SU-DHL-6 (cell line): ENCODE results near the gene LPAR1.

Experiments used
- H2AFZ ChIP-seq: fragments of 200-600 bp; sonication (generic); 2 replicates; pipeline ENCODE4 v1.6.1; 2014; ENCODE audit warnings: low read depth, mild to moderate bottlenecking, moderate library complexity, mixed read lengths, antibody characterized with exemption, low read length; ENCODE audit not compliant: severe bottlenecking
- H3F3A ChIP-seq: fragments of 200-600 bp; shearing (Covaris generic); 2 replicates; pipeline ENCODE4 v1.6.0; 2016; ENCODE audit warnings: antibody characterized with exemption, mild to moderate bottlenecking; ENCODE audit not compliant: insufficient read depth
- H3K27ac ChIP-seq: fragments of 200-600 bp; sonication (generic); 2 replicates; pipeline ENCODE4 v1.5.1; 2016; ENCODE audit warnings: low read depth, mild to moderate bottlenecking, low read length, moderate library complexity, mixed read lengths
- H3K27me3 ChIP-seq: fragments of 200-600 bp; sonication (generic), shearing (Covaris generic); 2 replicates; pipeline ENCODE4 v1.6.0; 2014; ENCODE audit warnings: mild to moderate bottlenecking, low read length
- H3K36me3 ChIP-seq: fragments of 200-600 bp; sonication (generic); 2 replicates; pipeline ENCODE4 v1.6.1; 2014; ENCODE audit warnings: mild to moderate bottlenecking, low read length, mixed read lengths
- H3K4me2 ChIP-seq: fragments of 300-600, 200-600 bp; shearing (Covaris generic), sonication (generic); 2 replicates; pipeline ENCODE4 v1.6.0; 2014; ENCODE audit warnings: low read length, low read depth, mild to moderate bottlenecking; ENCODE audit not compliant: poor library complexity, severe bottlenecking
- H3K4me3 ChIP-seq: fragments of 200-600 bp; sonication (generic); 2 replicates; pipeline ENCODE4 v1.5.1; 2014; ENCODE audit warnings: antibody characterized with exemption, low read length, mild to moderate bottlenecking, mixed read lengths; ENCODE audit not compliant: insufficient read depth, poor library complexity, severe bottlenecking
- H3K79me2 ChIP-seq: fragments of 200-600 bp; sonication (generic); 2 replicates; pipeline ENCODE4 v1.6.1; 2014; ENCODE audit warnings: mild to moderate bottlenecking, low read length, moderate library complexity; ENCODE audit not compliant: insufficient read depth
- H3K9ac ChIP-seq: fragments of 200-600 bp; sonication (generic); 2 replicates; pipeline ENCODE4 v1.7.0; 2014; ENCODE audit warnings: mild to moderate bottlenecking, low read length
- H3K9me2 ChIP-seq: fragments of 200-600 bp; sonication (generic); replicated peaks from 2 replicates; pipeline ENCODE4 v1.6.1; 2014; ENCODE audit warnings: low read length; ENCODE audit not compliant: insufficient read depth
- H3K9me3 ChIP-seq: fragments of 200-600 bp; sonication (generic); 2 replicates; pipeline ENCODE4 v1.6.1; 2014; ENCODE audit warnings: low read length, mixed read lengths; ENCODE audit not compliant: insufficient read depth
- H4K20me1 ChIP-seq: fragments of 200-600 bp; sonication (generic); 2 replicates; pipeline ENCODE4 v1.6.1; 2014; ENCODE audit warnings: low read depth, mild to moderate bottlenecking, antibody characterized with exemption, low read length, moderate library complexity, mixed read lengths
- CTCF ChIP-seq: fragments of 200-600 bp; sonication (generic); IDR thresholded peaks from one replicate; pipeline ENCODE4 v1.5.1; 2017; ENCODE audit warnings: antibody characterized with exemption, mild to moderate bottlenecking, low read length, moderate library complexity; ENCODE audit not compliant: insufficient read depth, poor library complexity, severe bottlenecking
- EZH2phosphoT487 ChIP-seq: fragments of 200-600 bp; sonication (generic), shearing (Covaris generic); conservative IDR thresholded peaks from 2 replicates; pipeline ENCODE4 v1.6.1; 2018; ENCODE audit warnings: mild to moderate bottlenecking, antibody characterized with exemption, low read length, moderate library complexity, mixed read lengths

The LPAR1 gene, protein sequence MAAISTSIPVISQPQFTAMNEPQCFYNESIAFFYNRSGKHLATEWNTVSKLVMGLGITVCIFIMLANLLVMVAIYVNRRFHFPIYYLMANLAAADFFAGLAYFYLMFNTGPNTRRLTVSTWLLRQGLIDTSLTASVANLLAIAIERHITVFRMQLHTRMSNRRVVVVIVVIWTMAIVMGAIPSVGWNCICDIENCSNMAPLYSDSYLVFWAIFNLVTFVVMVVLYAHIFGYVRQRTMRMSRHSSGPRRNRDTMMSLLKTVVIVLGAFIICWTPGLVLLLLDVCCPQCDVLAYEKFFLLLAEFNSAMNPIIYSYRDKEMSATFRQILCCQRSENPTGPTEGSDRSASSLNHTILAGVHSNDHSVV

DNA sequence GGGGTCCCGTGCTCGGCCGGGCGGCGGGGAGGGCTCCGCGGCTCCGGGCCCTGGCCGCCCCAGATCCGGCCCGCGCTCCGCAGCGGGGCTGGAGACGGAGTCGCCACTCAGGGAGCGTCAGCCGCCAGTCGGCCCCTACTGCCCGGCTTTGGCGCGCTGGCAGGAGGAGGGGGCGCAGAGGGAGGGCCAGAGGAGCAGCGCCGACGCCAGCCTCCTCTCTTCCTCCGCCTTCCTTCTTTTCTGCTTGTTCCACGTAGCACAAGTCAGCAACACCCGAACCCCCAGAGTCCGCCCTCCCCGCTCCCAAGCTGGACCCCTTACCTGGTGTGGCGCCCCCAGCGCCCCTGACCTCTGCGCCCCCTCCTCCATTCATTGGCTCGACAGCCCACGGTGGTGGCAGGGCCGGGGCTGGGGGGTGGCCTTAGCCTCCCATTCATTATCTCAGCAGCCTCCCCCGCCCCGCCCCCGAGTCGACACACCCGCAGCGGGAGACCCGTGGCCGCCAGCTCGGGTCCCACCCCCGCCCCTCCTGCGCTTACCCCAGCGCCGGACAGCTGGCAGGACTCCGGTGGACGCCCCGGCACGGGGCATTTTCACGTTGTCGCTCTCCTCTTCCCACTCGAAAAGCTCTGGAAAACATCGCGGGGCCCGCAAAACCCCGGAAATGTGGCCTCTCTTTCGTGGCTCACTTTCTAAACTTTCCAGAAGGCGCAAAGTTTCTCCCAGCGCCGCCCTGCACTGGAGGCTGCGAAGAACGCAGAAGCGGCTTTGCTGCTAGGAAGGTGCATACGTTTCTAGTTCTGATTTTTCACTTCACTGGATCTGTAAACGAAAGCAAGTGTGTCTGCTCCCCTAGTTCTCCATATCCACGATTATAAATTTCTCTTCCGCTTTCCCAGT, at the start of gene LPAR1:
TSS of gene LPAR1 (minus strand) at position 140 of the 900 bp plus-strand sequence. CDS start 66,353 bp downstream, outside the sequence.
- no peaks in the 10 kb centered on the region for H3K36me3 ChIP-seq
- no peaks in the 10 kb centered on the region for H3K79me2 ChIP-seq
- no peak within 1 kb of the TSS for H2AFZ ChIP-seq
- H4K20me1 ChIP-seq = no peaks in the 10 kb centered on the region
- H3K27me3 ChIP-seq = no peaks in the 10 kb centered on the region
- H3K9ac ChIP-seq = no peak within 1 kb of the TSS
- no peak within 1 kb of the TSS for H3K4me3 ChIP-seq
- TF ChIP-seq CTCF (no peak), EZH2phosphoT487 (no peak)
- no peaks in the 10 kb centered on the region for H3F3A ChIP-seq
- H3K27ac ChIP-seq = no peak within 1 kb of the TSS
- no peak within 1 kb of the TSS for H3K4me2 ChIP-seq
- no peaks in the 10 kb centered on the region for H3K9me2 ChIP-seq
- H3K9me3 ChIP-seq = no peaks in the 10 kb centered on the region

GRCh38 chr9:111078391-111079038, 40.2 kb upstream of the LPAR1 start:
- no peaks in the 10 kb centered on the region for H3K36me3 ChIP-seq
- no peaks in the 10 kb centered on the region for H3K9me3 ChIP-seq
- H3K4me3 ChIP-seq = no peak overlapping the region
- no peaks in the 10 kb centered on the region for H3K79me2 ChIP-seq
- no peak overlapping the region for H2AFZ ChIP-seq
- H4K20me1 ChIP-seq = no peaks in the 10 kb centered on the region
- H3K27ac ChIP-seq = no peak overlapping the region
- no peak for TF ChIP-seq EZH2phosphoT487
- no peak for TF ChIP-seq CTCF
- H3K9me2 ChIP-seq = no peaks in the 10 kb centered on the region
- H3K9ac ChIP-seq = no peak overlapping the region
- no peaks in the 10 kb centered on the region for H3F3A ChIP-seq
- H3K27me3 ChIP-seq = no peaks in the 10 kb centered on the region
- H3K4me2 ChIP-seq = no peak overlapping the region

GRCh38 chr9:111076519-111076918, 38.2 kb upstream of the LPAR1 start:
- Histone ChIP-seq H3K4me3 (no peak overlapping the region), H2AFZ (no peak overlapping the region), H3K27ac (no peak overlapping the region), H3K36me3 (no peaks in the 10 kb centered on the region), H4K20me1 (no peaks in the 10 kb centered on the region), H3K27me3 (no peaks in the 10 kb centered on the region), H3K4me2 (no peak overlapping the region), H3K9ac (no peak overlapping the region), H3K9me2 (no peaks in the 10 kb centered on the region), H3F3A (no peaks in the 10 kb centered on the region), H3K9me3 (no peaks in the 10 kb centered on the region), H3K79me2 (no peaks in the 10 kb centered on the region)
- no peak for TF ChIP-seq EZH2phosphoT487
- TF ChIP-seq CTCF = no peak
